GM12878 (cell line): Measurements from ENCODE around the gene SLC7A5. TPM values are rescaled to one million over a fixed set of nuclear protein-coding genes. Genes with fewer than 3 reads are reported as not detected.

Experiments used
- ATAC-seq: fragments of 200-7000 bp; cut with Tn5 transposase; 3 replicates; pipeline ENCODE4 v1.9.1; 2020; ENCODE audit warnings: mild to moderate bottlenecking, moderate library complexity
- BruUV-seq: library from RNA; stranded (reverse); fragments of 400-500 nt; replicated peaks from 2 replicates; lab custom pipeline; 2021; lab: Mats Ljungman, UMichigan
- CTCF ChIA-PET: fragments of 300-600 bp; sonication (Branson Sonifier 250); formaldehyde crosslinking; extraction: SDS; loops from one replicate; lab custom pipeline; 2021; ENCODE audit warnings: inconsistent platforms; lab: Yijun Ruan, JAX
- POLR2A ChIA-PET: fragments of 350-600 bp; formaldehyde crosslinking; extraction: SDS; loops from one replicate; lab custom pipeline; 2021; ENCODE audit warnings: inconsistent platforms; lab: Charles Lee
- RAD21 ChIA-PET: fragments of 300-600 bp; sonication (Branson Sonifier 250); formaldehyde crosslinking; loops from one replicate; lab custom pipeline; 2023; ENCODE audit warnings: antibody characterized with exemption; ENCODE audit not compliant: unreplicated experiment; lab: Charles Lee
- SMC1A ChIA-PET: fragments of 300-600 bp; sonication (Branson Sonifier 250); formaldehyde crosslinking; loops from one replicate; lab custom pipeline; 2023; ENCODE audit not compliant: unreplicated experiment, uncharacterized antibody; lab: Charles Lee
- DNase-seq: peaks from one replicate; pipeline ENCODE4 v3.0.0-alpha.2; 2011; ENCODE audit warnings: low read depth, low spot score
- FAIRE-seq: peaks from 3 replicates; lab custom pipeline; 2011; peaks lifted over from hg19 to GRCh38; lab: Jason Lieb, UNC
- H2AFZ ChIP-seq: 2 replicates; pipeline ENCODE4 v1.6.0; 2011; ENCODE audit warnings: low read depth, low read length, control low read depth; ENCODE audit not compliant: control insufficient read depth
- H3K27ac ChIP-seq: 2 replicates; pipeline ENCODE4 v1.5.1; 2011; ENCODE audit warnings: control low read depth; ENCODE audit not compliant: control insufficient read depth, insufficient read depth
- H3K27me3 ChIP-seq, 2 experiments: replicated peaks in 1 of 2; 2 replicates each; pipeline versions ENCODE4 v1.6.0 to v1.6.1; 2011; ENCODE audit warnings: low read length in 1 of 2; ENCODE audit not compliant: control insufficient read depth in 2 of 2, insufficient read depth in 2 of 2
- H3K36me3 ChIP-seq, 2 experiments: 2 replicates each; pipeline ENCODE4 v1.5.1; 2011; ENCODE audit warnings: low read length in 1 of 2; ENCODE audit not compliant: control insufficient read depth in 2 of 2, insufficient read depth in 2 of 2
- H3K4me1 ChIP-seq: 2 replicates; pipeline ENCODE4 v1.6.1; 2011; ENCODE audit warnings: mild to moderate bottlenecking, low read length, moderate library complexity, mixed read lengths; ENCODE audit not compliant: control insufficient read depth, insufficient read depth
- H3K4me2 ChIP-seq: 2 replicates; pipeline ENCODE4 v1.6.0; 2011; ENCODE audit warnings: control low read depth; ENCODE audit not compliant: control insufficient read depth, insufficient read depth
- H3K4me3 ChIP-seq: fragments of 200-600 bp; sonication (generic); 2 replicates; pipeline ENCODE4 v1.5.1; 2016
- H3K79me2 ChIP-seq: 2 replicates; pipeline ENCODE4 v1.6.0; 2011; ENCODE audit warnings: low read length; ENCODE audit not compliant: control insufficient read depth, insufficient read depth
- H3K9ac ChIP-seq: 2 replicates; pipeline ENCODE4 v1.8.0; 2011; ENCODE audit warnings: low read length, control low read depth, mixed read lengths; ENCODE audit not compliant: control insufficient read depth, insufficient read depth
- H3K9me3 ChIP-seq: replicated peaks from 3 replicates; pipeline ENCODE4 v1.5.1; 2011; ENCODE audit warnings: mild to moderate bottlenecking, low read length; ENCODE audit not compliant: control insufficient read depth, insufficient read depth
- H4K20me1 ChIP-seq: 2 replicates; pipeline ENCODE4 v1.6.0; 2011; ENCODE audit not compliant: control insufficient read depth, insufficient read depth
- CUX1 ChIP-seq: IDR thresholded peaks from 2 replicates; pipeline ENCODE4 v1.6.1; 2012; ENCODE audit warnings: improper control_type of control experiment, low read depth, low read length; ENCODE audit not compliant: insufficient replicate concordance
- IRF3 ChIP-seq: fragments of 450-650 bp; IDR thresholded peaks from 2 replicates; pipeline ENCODE4 v1.6.1; 2014; ENCODE audit warnings: mild to moderate bottlenecking
- KAT2A ChIP-seq: conservative IDR thresholded peaks from 2 replicates; pipeline ENCODE4 v1.6.1; 2011; ENCODE audit warnings: low read depth, low read length; ENCODE audit not compliant: control insufficient read depth
- NR2C2 ChIP-seq: IDR thresholded peaks from 2 replicates; pipeline ENCODE4 v1.6.1; 2011; ENCODE audit warnings: borderline replicate concordance, low read depth; ENCODE audit not compliant: control insufficient read depth, insufficient read length
- POLR2A ChIP-seq: IDR thresholded peaks from 2 replicates; pipeline ENCODE4 v1.6.1; 2011; ENCODE audit warnings: low read depth, mild to moderate bottlenecking, low read length
- POLR2AphosphoS5 ChIP-seq: IDR thresholded peaks from 2 replicates; pipeline ENCODE4 v1.6.1; 2011; ENCODE audit warnings: mild to moderate bottlenecking, low read length, inconsistent platforms
- RBBP5 ChIP-seq: fragments of 200-600 bp; sonication (generic); conservative IDR thresholded peaks from 2 replicates; pipeline ENCODE4 v1.6.1; 2016
- SMARCA5 ChIP-seq: fragments of 450-650 bp; IDR thresholded peaks from 2 replicates; pipeline ENCODE4 v1.6.1; 2017; ENCODE audit warnings: mild to moderate bottlenecking
- WGBS: methylation state at CpG from one replicate; pipeline ENCODE4 v1.1.6; 2016; ENCODE audit warnings: low lambda C conversion rate; ENCODE audit not compliant: insufficient replicate concordance, insufficient coverage; ENCODE audit errors: missing lambda C conversion rate; 5-methylcytosine and 5-hydroxymethylcytosine counted together
- in situ Hi-C: fragments of 300-500 bp; cut with MboI; formaldehyde crosslinking; loops from 9 replicates; pipeline ENCODE4 v1.14.3; 2018; ENCODE audit warnings: mixed read lengths
- intact Hi-C: fragments of 100-400 bp; cut with micrococcal nuclease; formaldehyde crosslinking; loops from one replicate; pipeline ENCODE4 v1.14.2; 2022; ENCODE audit not compliant: unreplicated experiment
- polyA plus RNA-seq, 11 experiments: library from polyadenylated mRNA; depleted of rRNA in 4 of 11; unstranded in 6 of 11; stranded (reverse) in 5 of 11; fragments of >200 nt; fragmentation: Nextera tagmentation in 4 of 11; fragmentation: Illumina TruSeq in 1 of 11; extraction: Ambion mirVana in 4 of 11; extraction: Trizol in 1 of 11; gene quantifications; 1 replicate in 1 of 11; 2 replicates in 10 of 11; pipeline versions ENCODE4 v1.2.1 to v1.2.3, GENCODE V29; 2011 to 2016; ENCODE audit warnings: inconsistent platforms in 2 of 11, missing spikeins in 2 of 11, low read depth in 1 of 11
- total RNA-seq, 4 experiments: library from RNA; depleted of rRNA in 3 of 4; stranded (reverse); fragments of >200 nt in 3 of 4; fragmentation: Illumina TruSeq in 1 of 4; extraction: Trizol in 1 of 4; gene quantifications; 2 replicates each; pipeline versions ENCODE4 v1.2.1 to v1.2.3, GENCODE V29; 2013 to 2021

Gene SLC7A5
- total and polyA plus RNA-seq, 10 of the 15 experiments (the other 5 are each of a cell fraction or from before 2014, with no cell fraction given), result 2.3 to 101 (median 35.8) TPM

DNA sequence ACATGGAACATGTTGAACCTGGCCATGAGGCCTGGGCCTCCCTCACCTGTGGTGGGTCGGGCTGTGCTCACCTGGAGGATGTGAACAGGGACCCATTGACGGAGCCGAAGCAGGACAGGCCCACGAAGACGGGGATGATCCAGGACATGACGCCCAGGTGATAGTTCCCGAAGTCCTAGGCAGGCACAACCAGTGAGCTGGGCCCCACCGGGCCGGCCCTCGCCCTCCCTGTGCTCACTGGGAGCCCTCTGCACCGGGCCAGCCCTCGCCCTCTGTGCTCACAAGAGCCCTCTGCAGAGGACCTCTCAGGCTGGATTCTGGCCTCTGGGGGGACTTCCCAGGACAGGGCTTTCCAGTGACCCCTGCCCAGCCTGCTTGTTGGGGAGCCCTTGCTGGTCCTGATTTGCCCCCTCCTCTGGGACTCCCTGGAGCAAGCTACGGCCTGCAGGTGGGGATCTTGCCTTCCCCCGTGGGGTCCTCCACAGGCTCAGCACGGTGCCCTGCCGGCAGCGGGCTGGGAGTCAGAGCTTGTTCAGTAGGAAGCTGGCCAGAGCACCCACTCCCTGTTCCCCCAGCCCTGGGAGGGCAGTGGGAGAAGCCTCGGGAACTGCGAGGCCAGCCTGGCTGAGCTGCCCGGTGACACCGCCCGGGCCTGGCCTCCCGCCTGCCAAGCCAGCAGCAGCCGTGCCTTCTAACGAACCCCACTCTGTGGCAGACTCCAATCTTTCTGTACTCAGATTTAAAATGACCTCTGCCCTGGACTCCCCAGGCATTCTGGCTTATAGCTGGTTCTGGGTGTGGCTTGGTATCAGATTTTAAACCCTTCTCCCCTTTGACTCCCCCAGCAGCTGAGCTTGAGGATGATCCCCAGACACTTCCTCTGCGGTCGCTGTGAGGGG lies 30.4 kb downstream of the SLC7A5 start:
- CTCF ChIA-PET, result interaction anchor here (0.6 to 2.5 kb wide), 6 partner anchors 11 to 75 kb away, joined by 3 to 9 read pairs (median 4); no protein-coding TSS in a partner anchor
- POLR2A ChIA-PET, result interaction anchor here (0.7 kb wide), 1 partner anchor 18 kb away, joined by 3 read pairs; no protein-coding TSS in a partner anchor
- in situ Hi-C loops, result no loop called here

GRCh38 chr16:87837627-87838289 lies 31.5 kb downstream of the SLC7A5 start:
- WGBS, result 88% methylated on average over 20 of the region's 21 CpGs
- no peaks in the 10 kb centered on the region for H3K9me3 ChIP-seq
- H3K27ac ChIP-seq, result no peak overlapping the region
- H2AFZ ChIP-seq, result no peak overlapping the region
- 0 out of 2 replicates have a peak, but pooled peaks cover 2% of the 10 kb centered on the region for H3K4me1 ChIP-seq
- in situ Hi-C loops, result no loop called here
- DNase-seq, result no peak
- intact Hi-C loops, result no loop called here
- FAIRE-seq, result no peak
- H4K20me1 ChIP-seq, result no peaks in the 10 kb centered on the region
- H3K4me2 ChIP-seq, result no peak overlapping the region
- ChIA-PET CTCF (interaction anchor here (1.1 to 2.5 kb wide), 3 partner anchors 12 to 16 kb away, joined by 4 to 9 read pairs (median 8); no protein-coding TSS in a partner anchor), POLR2A (interaction anchor here (0.7 kb wide), 1 partner anchor 17 kb away, joined by 3 read pairs; no protein-coding TSS in a partner anchor), SMC1A (no interaction called here), RAD21 (no interaction called here)
- no TSS peak for BruUV-seq
- no peak for ATAC-seq
- H3K79me2 ChIP-seq, result no peaks in the 10 kb centered on the region
- H3K36me3 ChIP-seq, result peaks cover 30 to 77% of the 10 kb centered on the region in 2 experiments
- H3K4me3 ChIP-seq, result no peak overlapping the region
- no peak overlapping the region for H3K9ac ChIP-seq
- H3K27me3 ChIP-seq, result no peaks in the 10 kb centered on the region
- TF ChIP-seq NR2C2 (no peak), POLR2AphosphoS5 (peak; percentile 31; the same call in 1 of the 2 replicates), IRF3 (no peak), KAT2A (no peak), CUX1 (no peak), SMARCA5 (no peak)

More for the DNA sequence above, 30.4 kb downstream of the SLC7A5 start:
- RAD21 ChIA-PET, result interaction anchor here (0.8 to 1.6 kb wide), 2 partner anchors 11 to 59 kb away, joined by 3 to 5 read pairs; no protein-coding TSS in a partner anchor
- SMC1A ChIA-PET, result interaction anchor here (1.4 kb wide), 1 partner anchor 11 kb away, joined by 3 read pairs; no protein-coding TSS in a partner anchor
- H2AFZ ChIP-seq, result no peak overlapping the region
- WGBS, result 97% methylated on average over 26 of the region's 27 CpGs
- no peak overlapping the region for H3K4me2 ChIP-seq
- no peak overlapping the region for H3K9ac ChIP-seq
- intact Hi-C loops, result no loop called here
- no peaks in the 10 kb centered on the region for H3K9me3 ChIP-seq
- no peak for TF ChIP-seq RBBP5
- peak; percentile 47; the same call in 1 of the 2 replicates for TF ChIP-seq POLR2A
- no peak overlapping the region for H3K27ac ChIP-seq
- H3K79me2 ChIP-seq, result peaks cover 1% of the 10 kb centered on the region
- ATAC-seq, result no peak
- no TSS peak for BruUV-seq
- DNase-seq, result no peak
- FAIRE-seq, result no peak
- H3K4me1 ChIP-seq, result no peaks in the 10 kb centered on the region
- peaks cover 26 to 79% of the 10 kb centered on the region in 2 experiments for H3K36me3 ChIP-seq
- no peaks in the 10 kb centered on the region for H4K20me1 ChIP-seq
- H3K4me3 ChIP-seq, result no peak overlapping the region
- H3K27me3 ChIP-seq, result no peaks in the 10 kb centered on the region
